HepG2 (cell line): ENCODE measurements around the gene SMDT1. TPM values are rescaled to one million over a fixed set of nuclear protein-coding genes. Genes with fewer than 3 reads are reported as not detected.

ENCODE experiments used
- EEA1 ChIP-seq: sonication (generic); formaldehyde crosslinking; IDR thresholded peaks from 2 replicates; pipeline ENCODE4 v1.5.1; 2020; ENCODE audit warnings: mild to moderate bottlenecking, missing genetic modification reagents, borderline replicate concordance
- HDAC1 ChIP-seq: sonication (generic); formaldehyde crosslinking; IDR thresholded peaks from 2 replicates; pipeline ENCODE4 v1.5.1; 2020; ENCODE audit warnings: mild to moderate bottlenecking, missing genetic modification reagents
- HDAC2 ChIP-seq: sonication (generic); formaldehyde crosslinking; IDR thresholded peaks from 2 replicates; pipeline ENCODE4 v1.4.0; 2020; ENCODE audit warnings: missing genetic modification reagents
- HMG20B ChIP-seq: conservative IDR thresholded peaks from 2 replicates; pipeline ENCODE4 v1.6.1; 2016; ENCODE audit warnings: missing genetic modification reagents, missing compliant biosample characterization
- PAWR ChIP-seq: sonication (generic); formaldehyde crosslinking; IDR thresholded peaks from 2 replicates; pipeline ENCODE4 v1.4.0; 2020; ENCODE audit warnings: missing genetic modification reagents, mild to moderate bottlenecking, borderline replicate concordance
- RBFOX2 ChIP-seq: fragments of 200-400 bp; formaldehyde crosslinking; IDR thresholded peaks from 2 replicates; pipeline ENCODE4 v1.6.1; 2017; ENCODE audit warnings: low read depth, mild to moderate bottlenecking, low read length
- REXO4 ChIP-seq: sonication (generic); formaldehyde crosslinking; IDR thresholded peaks from 2 replicates; pipeline ENCODE4 v1.8.0; 2022; ENCODE audit warnings: missing genetic modification reagents, mild to moderate bottlenecking, borderline replicate concordance
- RFXANK ChIP-seq: IDR thresholded peaks from 2 replicates; pipeline ENCODE4 v1.6.1; 2016
- SATB2 ChIP-seq: sonication (generic); formaldehyde crosslinking; IDR thresholded peaks from 2 replicates; pipeline ENCODE4 v1.5.0; 2020; ENCODE audit warnings: missing genetic modification reagents
- SKI ChIP-seq: fragments of 450-650 bp; IDR thresholded peaks from one replicate; pipeline ENCODE4 v1.6.1; 2018; ENCODE audit warnings: mild to moderate bottlenecking; ENCODE audit not compliant: partially characterized antibody
- SMYD3 ChIP-seq: sonication (generic); formaldehyde crosslinking; IDR thresholded peaks from 2 replicates; pipeline ENCODE4 v1.8.1; 2023; ENCODE audit warnings: mild to moderate bottlenecking, missing genetic modification reagents
- SNAI1 ChIP-seq: sonication (generic); formaldehyde crosslinking; IDR thresholded peaks from 2 replicates; pipeline ENCODE4 v1.5.0; 2020; ENCODE audit warnings: mild to moderate bottlenecking, missing genetic modification reagents, borderline replicate concordance
- TP53 ChIP-seq: sonication (generic); formaldehyde crosslinking; conservative IDR thresholded peaks from 2 replicates; pipeline ENCODE4 v1.4.0; 2020; ENCODE audit warnings: missing genetic modification reagents
- YEATS2 ChIP-seq: sonication (generic); formaldehyde crosslinking; IDR thresholded peaks from 2 replicates; pipeline ENCODE4 v1.4.0; 2020; ENCODE audit warnings: missing genetic modification reagents, borderline replicate concordance
- ZNF136 ChIP-seq: sonication (generic); formaldehyde crosslinking; IDR thresholded peaks from 2 replicates; pipeline ENCODE4 v1.8.1; 2022; ENCODE audit warnings: low read depth, mild to moderate bottlenecking, moderate library complexity, missing genetic modification reagents
- ZNF335 ChIP-seq: sonication (generic); formaldehyde crosslinking; IDR thresholded peaks from 2 replicates; pipeline ENCODE4 v1.4.0; 2020; ENCODE audit warnings: missing genetic modification reagents
- ZNF543 ChIP-seq: sonication (generic); formaldehyde crosslinking; IDR thresholded peaks from 2 replicates; pipeline ENCODE4 v1.4.0; 2020; ENCODE audit warnings: mild to moderate bottlenecking, missing genetic modification reagents
- ZNF780A ChIP-seq: sonication (generic); formaldehyde crosslinking; IDR thresholded peaks from 2 replicates; pipeline ENCODE4 v1.8.0; 2022; ENCODE audit warnings: mild to moderate bottlenecking, missing genetic modification reagents, moderate library complexity
- polyA plus RNA-seq, 8 experiments: library from polyadenylated mRNA; depleted of rRNA in 3 of 8; stranded (reverse) in 7 of 8; unstranded in 1 of 8; fragments of >200 nt; fragmentation: Illumina TruSeq in 4 of 8; extraction: Trizol in 4 of 8; gene quantifications; 2 replicates each; pipeline versions ENCODE4 v1.2.1 to v1.2.3, GENCODE V29; 2011 to 2016; ENCODE audit warnings: low read depth in 4 of 8, missing spikeins in 1 of 8, mixed read lengths in 1 of 8; ENCODE audit not compliant: insufficient read depth in 1 of 8
- total RNA-seq, 5 experiments: library from RNA; depleted of rRNA; stranded (reverse); fragments of >200 nt; fragmentation: Illumina TruSeq; extraction: Trizol; gene quantifications; 2 replicates each; pipeline ENCODE4 v1.2.3, GENCODE V29; 2016; ENCODE audit warnings: low read depth in 1 of 5
- TF ChIP-seq, protein P1 (sequence below): IDR thresholded peaks from 2 replicates; pipeline ENCODE4 v1.6.1; 2016
- TF ChIP-seq, protein P2 (sequence below): sonication (generic); formaldehyde crosslinking; IDR thresholded peaks from 2 replicates; pipeline ENCODE4 v1.4.0; 2020; ENCODE audit warnings: missing genetic modification reagents, borderline replicate concordance
- TF ChIP-seq, protein P3 (sequence below): sonication (generic); formaldehyde crosslinking; IDR thresholded peaks from 2 replicates; pipeline ENCODE4 v1.4.0; 2020; ENCODE audit warnings: missing genetic modification reagents
- TF ChIP-seq, protein P4 (sequence below): sonication (generic); formaldehyde crosslinking; IDR thresholded peaks from 2 replicates; pipeline ENCODE4 v1.5.0; 2020; ENCODE audit warnings: missing genetic modification reagents, mild to moderate bottlenecking, borderline replicate concordance
- TF ChIP-seq, protein P5 (sequence below): sonication (generic); formaldehyde crosslinking; IDR thresholded peaks from 2 replicates; pipeline ENCODE4 v1.5.0; 2020; ENCODE audit warnings: missing genetic modification reagents, mild to moderate bottlenecking, borderline replicate concordance

Gene SMDT1
- total and polyA plus RNA-seq, 2 of the 13 experiments (the other 11 are each of a cell fraction or from before 2014, with no cell fraction given) = 8.3 to 26.6 TPM

DNA sequence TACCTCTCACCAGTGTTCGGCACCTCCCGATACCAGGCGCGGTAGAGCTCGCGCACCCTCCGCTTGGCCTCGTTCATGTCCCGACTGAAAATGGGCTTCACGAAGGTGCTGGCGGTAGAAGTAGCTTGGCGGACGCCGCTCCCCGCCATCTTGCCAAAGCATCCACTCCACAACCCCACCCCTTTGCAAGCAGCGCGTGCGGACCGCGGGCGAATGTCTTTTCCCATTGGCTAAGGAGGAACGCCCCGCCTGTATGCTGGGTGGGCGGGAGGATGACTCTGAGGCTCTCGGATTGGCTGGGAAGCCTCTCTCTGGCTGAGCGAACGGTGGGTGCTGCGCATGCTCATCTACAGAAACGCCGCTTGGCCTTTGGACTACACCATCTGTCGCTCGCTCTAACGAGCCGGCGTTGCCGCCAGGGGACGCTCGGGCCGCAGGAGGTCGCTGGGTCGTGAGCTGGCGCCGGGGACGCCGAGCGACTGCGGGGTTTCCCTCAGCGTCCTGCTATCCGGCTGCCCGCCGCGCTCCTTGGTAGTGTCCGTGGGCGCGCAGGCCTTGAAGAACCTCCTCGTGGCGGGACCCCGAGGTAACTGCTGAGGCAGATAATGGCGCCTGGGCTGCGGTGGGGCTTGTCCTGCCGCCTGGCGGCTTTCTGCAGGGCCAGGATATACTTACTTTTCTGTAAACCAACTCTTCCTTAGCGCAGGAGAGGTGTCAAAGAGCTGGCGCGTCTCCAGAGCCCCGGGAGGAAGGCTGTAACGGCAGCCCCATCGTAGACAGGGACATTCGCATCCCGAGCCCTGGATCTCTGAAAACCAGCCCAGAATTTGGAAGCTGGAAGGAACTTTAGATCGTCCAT lies 11.3 kb downstream of the SMDT1 start, which contains the start of gene NDUFA6 (continued):
- TF ChIP-seq, protein P1, sequence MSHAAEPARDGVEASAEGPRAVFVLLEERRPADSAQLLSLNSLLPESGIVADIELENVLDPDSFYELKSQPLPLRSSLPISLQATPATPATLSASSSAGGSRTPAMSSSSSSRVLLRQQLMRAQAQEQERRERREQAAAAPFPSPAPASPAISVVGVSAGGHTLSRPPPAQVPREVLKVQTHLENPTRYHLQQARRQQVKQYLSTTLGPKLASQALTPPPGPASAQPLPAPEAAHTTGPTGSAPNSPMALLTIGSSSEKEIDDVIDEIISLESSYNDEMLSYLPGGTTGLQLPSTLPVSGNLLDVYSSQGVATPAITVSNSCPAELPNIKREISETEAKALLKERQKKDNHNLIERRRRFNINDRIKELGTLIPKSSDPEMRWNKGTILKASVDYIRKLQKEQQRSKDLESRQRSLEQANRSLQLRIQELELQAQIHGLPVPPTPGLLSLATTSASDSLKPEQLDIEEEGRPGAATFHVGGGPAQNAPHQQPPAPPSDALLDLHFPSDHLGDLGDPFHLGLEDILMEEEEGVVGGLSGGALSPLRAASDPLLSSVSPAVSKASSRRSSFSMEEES (CRISPR knock-in tag) = peak; percentile 45; the same call in 1 of the 2 replicates
- TF ChIP-seq EEA1 (CRISPR knock-in tag) (no peak), ZNF136 (CRISPR knock-in tag) (no peak), TP53 (CRISPR knock-in tag) (0 out of 2 replicates have a peak, but pooled peaks have one; percentile 5), HDAC1 (CRISPR knock-in tag) (peak; percentile 85), PAWR (CRISPR knock-in tag) (no peak; the same call in 1 of the 2 replicates), YEATS2 (CRISPR knock-in tag) (peak; percentile 70), ZNF780A (CRISPR knock-in tag) (no peak), SKI (no peak), HDAC2 (CRISPR knock-in tag) (peak; percentile 81), SMYD3 (peak; percentile 55; the same call in 1 of the 2 replicates), RFXANK (CRISPR knock-in tag) (no peak), ZNF543 (peak; percentile 76), ZNF335 (CRISPR knock-in tag) (peak; percentile 37; the same call in 1 of the 2 replicates), REXO4 (CRISPR knock-in tag) (no peak; the same call in 1 of the 2 replicates), RBFOX2 (peak; percentile 92), SATB2 (CRISPR knock-in tag) (peak; percentile 78; the same call in 1 of the 2 replicates), SNAI1 (CRISPR knock-in tag) (peak; percentile 88), HMG20B (no peak)
- TF ChIP-seq, protein P2, sequence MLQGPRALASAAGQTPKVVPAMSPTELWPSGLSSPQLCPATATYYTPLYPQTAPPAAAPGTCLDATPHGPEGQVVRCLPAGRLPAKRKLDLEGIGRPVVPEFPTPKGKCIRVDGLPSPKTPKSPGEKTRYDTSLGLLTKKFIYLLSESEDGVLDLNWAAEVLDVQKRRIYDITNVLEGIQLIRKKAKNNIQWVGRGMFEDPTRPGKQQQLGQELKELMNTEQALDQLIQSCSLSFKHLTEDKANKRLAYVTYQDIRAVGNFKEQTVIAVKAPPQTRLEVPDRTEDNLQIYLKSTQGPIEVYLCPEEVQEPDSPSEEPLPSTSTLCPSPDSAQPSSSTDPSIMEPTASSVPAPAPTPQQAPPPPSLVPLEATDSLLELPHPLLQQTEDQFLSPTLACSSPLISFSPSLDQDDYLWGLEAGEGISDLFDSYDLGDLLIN = no peak
- TF ChIP-seq, protein P3, sequence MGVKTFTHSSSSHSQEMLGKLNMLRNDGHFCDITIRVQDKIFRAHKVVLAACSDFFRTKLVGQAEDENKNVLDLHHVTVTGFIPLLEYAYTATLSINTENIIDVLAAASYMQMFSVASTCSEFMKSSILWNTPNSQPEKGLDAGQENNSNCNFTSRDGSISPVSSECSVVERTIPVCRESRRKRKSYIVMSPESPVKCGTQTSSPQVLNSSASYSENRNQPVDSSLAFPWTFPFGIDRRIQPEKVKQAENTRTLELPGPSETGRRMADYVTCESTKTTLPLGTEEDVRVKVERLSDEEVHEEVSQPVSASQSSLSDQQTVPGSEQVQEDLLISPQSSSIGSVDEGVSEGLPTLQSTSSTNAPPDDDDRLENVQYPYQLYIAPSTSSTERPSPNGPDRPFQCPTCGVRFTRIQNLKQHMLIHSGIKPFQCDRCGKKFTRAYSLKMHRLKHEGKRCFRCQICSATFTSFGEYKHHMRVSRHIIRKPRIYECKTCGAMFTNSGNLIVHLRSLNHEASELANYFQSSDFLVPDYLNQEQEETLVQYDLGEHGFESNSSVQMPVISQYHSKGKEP (CRISPR knock-in tag) = no peak
- TF ChIP-seq, protein P4, sequence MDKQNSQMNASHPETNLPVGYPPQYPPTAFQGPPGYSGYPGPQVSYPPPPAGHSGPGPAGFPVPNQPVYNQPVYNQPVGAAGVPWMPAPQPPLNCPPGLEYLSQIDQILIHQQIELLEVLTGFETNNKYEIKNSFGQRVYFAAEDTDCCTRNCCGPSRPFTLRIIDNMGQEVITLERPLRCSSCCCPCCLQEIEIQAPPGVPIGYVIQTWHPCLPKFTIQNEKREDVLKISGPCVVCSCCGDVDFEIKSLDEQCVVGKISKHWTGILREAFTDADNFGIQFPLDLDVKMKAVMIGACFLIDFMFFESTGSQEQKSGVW (CRISPR knock-in tag) = no peak
- TF ChIP-seq, protein P5, sequence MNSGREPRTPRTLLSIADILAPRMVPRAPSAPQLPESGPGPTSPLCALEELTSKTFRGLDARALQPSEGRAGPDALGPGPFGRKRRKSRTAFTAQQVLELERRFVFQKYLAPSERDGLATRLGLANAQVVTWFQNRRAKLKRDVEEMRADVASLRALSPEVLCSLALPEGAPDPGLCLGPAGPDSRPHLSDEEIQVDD = no peak
